Measurements from ENCODE around the gene CACNA1G. TPM values are rescaled to one million over a fixed set of nuclear protein-coding genes. Genes with fewer than 3 reads are reported as not detected.

The CACNA1G gene
- total RNA-seq, 4 donors from 2014 or later, result 0.11 to 0.38 (median 0.13) TPM; not detected in 1

DNA sequence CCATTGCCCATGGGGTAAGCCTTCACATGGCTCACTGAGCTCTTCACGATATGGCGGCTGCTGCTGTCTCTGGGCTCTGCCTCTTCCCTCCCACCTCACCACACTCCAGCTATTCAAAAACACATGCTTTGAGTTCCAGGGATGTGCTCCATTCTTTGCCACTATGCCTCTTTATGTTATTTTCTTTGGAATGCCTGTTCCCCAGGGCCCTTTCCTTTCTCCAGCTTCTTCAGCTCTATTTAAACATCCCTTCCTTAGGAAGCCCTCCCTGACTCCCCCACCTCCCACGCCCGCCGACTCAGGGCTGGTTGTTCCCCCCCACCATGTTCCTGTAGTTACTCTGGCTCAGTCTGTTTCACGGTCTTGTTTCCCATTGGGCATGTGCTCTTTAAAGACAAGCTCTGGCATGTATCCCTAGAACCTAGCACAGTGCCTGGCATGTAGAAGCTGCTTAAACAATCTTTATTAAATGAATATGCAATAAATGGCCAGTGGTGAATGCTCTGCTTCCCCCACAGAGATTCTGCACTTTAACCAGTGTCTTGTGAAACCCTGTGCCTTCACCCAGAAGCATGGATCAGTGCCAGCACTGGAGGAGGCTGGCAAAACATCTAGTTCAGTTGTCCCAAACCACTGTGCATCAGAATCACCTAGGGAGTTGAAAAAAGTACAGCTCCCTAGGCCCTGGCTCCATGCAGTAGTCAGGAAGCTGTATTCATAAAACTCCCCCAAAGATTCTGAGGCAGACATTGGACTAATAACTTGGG, 45.4 kb upstream of the CACNA1G start:
- no peaks in the 10 kb centered on the region for H3K36me3 ChIP-seq
- DNase-seq, result no peak
- WGBS, 2 donors, result 48 to 71% methylated on average over 6 of the region's 6 CpGs

DNA sequence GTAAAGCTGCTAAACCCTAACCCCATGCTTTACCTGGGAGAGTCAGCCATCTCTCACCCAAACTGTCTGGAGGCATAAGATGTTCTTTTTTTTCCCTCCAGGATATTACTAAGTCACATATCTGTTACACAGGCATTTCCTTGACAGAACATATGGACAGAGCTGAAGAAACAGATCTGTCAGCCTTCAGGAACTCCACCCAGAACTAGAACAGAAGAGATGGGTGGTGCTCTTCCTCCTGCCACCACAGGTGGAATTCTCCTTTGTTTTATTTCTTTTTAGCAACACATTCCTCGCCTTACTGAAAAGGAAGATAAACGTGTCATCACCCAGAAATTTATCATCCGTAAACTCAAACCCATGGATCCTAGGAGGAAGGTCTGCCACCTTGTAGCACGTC, 43.5 kb upstream of the CACNA1G start:
- TF ChIP-seq, protein P1, sequence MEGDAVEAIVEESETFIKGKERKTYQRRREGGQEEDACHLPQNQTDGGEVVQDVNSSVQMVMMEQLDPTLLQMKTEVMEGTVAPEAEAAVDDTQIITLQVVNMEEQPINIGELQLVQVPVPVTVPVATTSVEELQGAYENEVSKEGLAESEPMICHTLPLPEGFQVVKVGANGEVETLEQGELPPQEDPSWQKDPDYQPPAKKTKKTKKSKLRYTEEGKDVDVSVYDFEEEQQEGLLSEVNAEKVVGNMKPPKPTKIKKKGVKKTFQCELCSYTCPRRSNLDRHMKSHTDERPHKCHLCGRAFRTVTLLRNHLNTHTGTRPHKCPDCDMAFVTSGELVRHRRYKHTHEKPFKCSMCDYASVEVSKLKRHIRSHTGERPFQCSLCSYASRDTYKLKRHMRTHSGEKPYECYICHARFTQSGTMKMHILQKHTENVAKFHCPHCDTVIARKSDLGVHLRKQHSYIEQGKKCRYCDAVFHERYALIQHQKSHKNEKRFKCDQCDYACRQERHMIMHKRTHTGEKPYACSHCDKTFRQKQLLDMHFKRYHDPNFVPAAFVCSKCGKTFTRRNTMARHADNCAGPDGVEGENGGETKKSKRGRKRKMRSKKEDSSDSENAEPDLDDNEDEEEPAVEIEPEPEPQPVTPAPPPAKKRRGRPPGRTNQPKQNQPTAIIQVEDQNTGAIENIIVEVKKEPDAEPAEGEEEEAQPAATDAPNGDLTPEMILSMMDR (IDR thresholded peaks at IDR 0.05), result no peak
- no peak for TF ChIP-seq POLR2A (IDR thresholded peaks at IDR 0.05)
- H3K4me3 ChIP-seq, result no peak overlapping the region
- H3K27me3 ChIP-seq, result no peaks in the 10 kb centered on the region
- no peak overlapping the region for H3K27ac ChIP-seq
- WGBS, 2 donors, result 60 to 70% methylated on average over 4 of the region's 4 CpGs
- H3K9me3 ChIP-seq, result no peaks in the 10 kb centered on the region
- peaks cover 6 to 35% (median 8%) of the 10 kb centered on the region in 3 donors for H3K4me1 ChIP-seq
- no peak for DNase-seq
- H3K36me3 ChIP-seq, result no peaks in the 10 kb centered on the region
- intact Hi-C loops (cut with DNase I), result no loop called here

More for the DNA sequence above, 45.4 kb upstream of the CACNA1G start:
- Histone ChIP-seq H3K9me3 (no peaks in the 10 kb centered on the region), H3K4me1 (peaks cover 6 to 47% (median 13%) of the 10 kb centered on the region in 3 donors), H3K4me3 (no peak overlapping the region), H3K27ac (peak overlapping the region in 1 of 4 donors; percentile 6), H3K27me3 (no peaks in the 10 kb centered on the region)
- TF ChIP-seq POLR2A (IDR thresholded peaks at IDR 0.05), result no peak
- TF ChIP-seq, protein P1 (IDR thresholded peaks at IDR 0.05), result no peak
- intact Hi-C loops (cut with DNase I), result no loop called here

DNA sequence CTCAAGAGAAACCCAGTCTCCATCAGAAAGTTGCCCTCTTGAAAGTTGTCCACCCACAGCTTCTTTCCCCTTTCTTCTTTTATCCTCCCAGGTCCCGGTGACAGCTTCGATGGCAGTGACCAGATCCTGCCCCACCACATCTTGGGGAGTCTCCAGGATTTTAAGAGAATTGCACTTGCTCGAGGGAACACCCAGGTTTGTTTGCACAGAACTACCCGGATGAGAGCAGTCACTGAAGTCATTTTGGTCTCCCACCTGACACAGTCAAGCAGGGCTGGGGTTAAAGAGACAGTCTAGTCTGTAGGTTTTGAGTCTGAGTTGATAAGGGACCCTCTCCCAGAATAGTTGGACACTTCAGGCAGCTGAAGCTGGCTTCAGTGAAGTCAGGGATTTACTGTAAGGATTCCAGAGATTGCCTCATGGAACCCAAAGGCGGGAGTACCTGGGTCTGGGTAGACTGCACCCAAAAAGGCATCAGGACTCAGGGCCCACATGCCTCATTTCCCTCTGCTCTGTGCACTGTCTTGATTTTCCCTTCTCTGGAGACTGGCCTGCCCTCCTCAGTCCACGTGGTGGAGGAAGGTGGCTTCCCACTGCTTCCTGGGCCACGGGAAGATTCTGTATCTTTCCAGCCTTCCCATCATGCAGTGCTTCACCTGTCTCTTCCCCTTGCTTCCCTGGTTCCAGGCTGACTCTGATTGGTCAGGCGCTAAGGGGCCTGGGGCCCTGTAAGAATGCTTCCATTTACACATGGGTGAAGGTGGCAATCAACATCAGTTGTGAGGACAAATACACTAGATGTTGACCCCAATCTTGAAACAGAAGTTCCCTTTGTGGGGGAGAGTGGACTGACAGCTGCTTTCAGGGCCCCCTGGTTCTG, 42.8 kb upstream of the CACNA1G start:
- Histone ChIP-seq H3K4me3 (no peak overlapping the region), H3K36me3 (no peaks in the 10 kb centered on the region), H3K4me1 (peaks cover 6 to 38% (median 8%) of the 10 kb centered on the region in 3 donors), H3K9me3 (no peaks in the 10 kb centered on the region), H3K27me3 (no peaks in the 10 kb centered on the region), H3K27ac (no peak overlapping the region)
- 76 to 85% methylated on average over 6 of the region's 8 CpGs for whole genome bisulfite sequencing, 2 donors
- no peak for DNase-seq
- intact Hi-C loops (cut with DNase I), result no loop called here
- TF ChIP-seq POLR2A (IDR thresholded peaks at IDR 0.05), result no peak
- TF ChIP-seq, protein P1 (IDR thresholded peaks at IDR 0.05), result no peak

DNA sequence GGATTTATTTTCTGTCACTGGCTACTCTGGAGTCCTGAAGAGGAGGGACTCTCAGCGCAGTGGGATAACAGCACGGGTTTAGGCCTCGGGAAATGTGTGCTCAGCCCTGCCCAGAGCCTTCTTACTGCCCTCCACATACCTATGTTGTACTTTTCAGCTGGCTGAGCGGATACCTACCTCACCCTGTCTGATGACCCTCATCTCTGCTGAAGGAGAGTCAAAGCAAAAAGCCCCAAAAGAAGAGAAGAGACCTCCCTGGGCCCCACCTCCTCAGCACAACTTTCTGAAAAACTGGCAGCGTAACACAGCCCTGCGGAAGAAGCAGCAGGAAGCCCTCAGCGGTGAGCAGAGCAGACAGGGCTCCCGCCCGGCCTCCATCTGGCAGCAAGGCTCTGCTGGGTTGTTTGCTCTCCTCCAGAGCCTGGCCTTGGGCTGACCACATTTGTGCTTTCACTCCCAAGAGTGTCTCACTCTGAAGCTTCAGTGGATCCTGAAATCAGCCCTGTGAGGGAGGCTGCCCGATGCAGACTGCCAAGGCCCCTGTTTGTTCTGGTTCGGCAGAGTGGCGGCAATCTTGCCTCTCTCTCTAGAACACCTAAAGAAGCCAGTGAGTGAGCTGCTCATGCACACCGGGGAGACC, 42.0 kb upstream of the CACNA1G start:
- no peaks in the 10 kb centered on the region for H3K9me3 ChIP-seq
- H3K27ac ChIP-seq, result no peak overlapping the region
- H3K27me3 ChIP-seq, result no peaks in the 10 kb centered on the region
- no peak overlapping the region for H3K4me3 ChIP-seq
- 85 to 94% methylated on average over 6 to 9 of the region's 13 CpGs for WGBS, 2 donors
- H3K4me1 ChIP-seq, result peaks cover 6 to 46% (median 8%) of the 10 kb centered on the region in 3 donors
- intact Hi-C loops (cut with DNase I), result no loop called here
- no peaks in the 10 kb centered on the region for H3K36me3 ChIP-seq
- no peak for TF ChIP-seq POLR2A (IDR thresholded peaks at IDR 0.05)
- TF ChIP-seq, protein P1 (IDR thresholded peaks at IDR 0.05), result no peak
- DNase-seq, result no peak

All from esophagus squamous epithelium (tissue), 5 donors.